Measurements from ENCODE around the gene COPS6.

Gene COPS6

GRCh38 chr7:100102950-100103840 is 14.4 kb downstream of the COPS6 start:
- DNase-seq = no peak

- DNase-seq = no peak
Observed at GRCh38 chr7:100105534-100105933, 16.8 kb downstream of the COPS6 start.

- DNase-seq = no peak
Observed at GRCh38 chr7:100106633-100107032, 17.9 kb downstream of the COPS6 start.

- DNase-seq = no peak
Observed at GRCh38 chr7:100107125-100107737, 18.5 kb downstream of the COPS6 start.

GRCh38 chr7:100107890-100108289 is 19.1 kb downstream of the COPS6 start:
- no peak for DNase-seq

GRCh38 chr7:100109521-100110163 is 20.9 kb downstream of the COPS6 start:
- DNase-seq = no peak

GRCh38 chr7:100111156-100111555 is 22.4 kb downstream of the COPS6 start:
- no peak for DNase-seq

GRCh38 chr7:100111914-100112313 is 23.1 kb downstream of the COPS6 start:
- no peak for DNase-seq

GRCh38 chr7:100115026-100115425 is 26.3 kb downstream of the COPS6 start:
- DNase-seq = no peak

- DNase-seq = no peak
Observed at GRCh38 chr7:100118388-100119071, 29.8 kb downstream of the COPS6 start.

- peak; percentile 92 for DNase-seq
Observed at GRCh38 chr7:100119072-100119969, 30.6 kb downstream of the COPS6 start, which contains the start of the genes CNPY4 and TAF6. TSS of gene CNPY4 (plus strand) at chr7:100119634. CDS start at chr7:100119745, 111 bp downstream. TSS of gene TAF6 (minus strand) at chr7:100119358. CDS start at chr7:100114209, 5,149 bp downstream.

- peak; percentile 51 for DNase-seq
Observed at GRCh38 chr7:100119970-100120732, 31.4 kb downstream of the COPS6 start.

- no peak for DNase-seq
Observed at GRCh38 chr7:100120733-100121036, 31.9 kb downstream of the COPS6 start.

- DNase-seq = no peak
Observed at GRCh38 chr7:100122067-100122466, 33.3 kb downstream of the COPS6 start.

GRCh38 chr7:100122568-100122967 is 33.8 kb downstream of the COPS6 start:
- DNase-seq = no peak

- no peak for DNase-seq
Observed at GRCh38 chr7:100124301-100125230, 35.8 kb downstream of the COPS6 start.

- DNase-seq = no peak
Observed at GRCh38 chr7:100126239-100126930, 37.6 kb downstream of the COPS6 start.

- peak; percentile 83 for DNase-seq
Observed at GRCh38 chr7:100126931-100127865, 38.4 kb downstream of the COPS6 start, which contains the start of gene MBLAC1. TSS of gene MBLAC1 (plus strand) at chr7:100126967. CDS start at chr7:100127396, 429 bp downstream.
